AG08396 (cell line): ENCODE results near the gene PCSK5.

Experiments
- DNase-seq: peaks from one replicate; pipeline ENCODE4 v3.0.0; 2012; ENCODE audit warnings: low spot score, mixed read lengths

PCSK5 gene

DNA sequence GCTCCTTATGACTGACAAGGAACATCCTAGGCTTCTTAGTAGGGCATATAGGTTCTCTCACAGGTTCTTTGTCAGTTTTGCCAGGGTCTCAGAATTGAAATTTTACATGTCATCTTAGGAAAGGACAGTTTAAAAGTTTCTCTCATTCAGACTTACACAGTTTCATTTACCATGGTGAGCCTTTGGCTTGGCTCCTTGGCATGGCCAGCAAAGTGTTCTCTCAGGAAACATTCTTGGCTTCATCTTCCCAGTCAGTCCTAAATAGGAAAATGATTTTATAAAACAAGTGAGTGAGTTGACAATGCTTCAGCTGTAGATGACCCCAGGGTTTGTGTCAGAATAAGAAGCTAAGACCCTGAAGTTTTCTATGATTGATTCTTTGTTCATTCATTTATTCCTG, 191.6 kb downstream of the PCSK5 start:
- DNase-seq, result no peak

DNA sequence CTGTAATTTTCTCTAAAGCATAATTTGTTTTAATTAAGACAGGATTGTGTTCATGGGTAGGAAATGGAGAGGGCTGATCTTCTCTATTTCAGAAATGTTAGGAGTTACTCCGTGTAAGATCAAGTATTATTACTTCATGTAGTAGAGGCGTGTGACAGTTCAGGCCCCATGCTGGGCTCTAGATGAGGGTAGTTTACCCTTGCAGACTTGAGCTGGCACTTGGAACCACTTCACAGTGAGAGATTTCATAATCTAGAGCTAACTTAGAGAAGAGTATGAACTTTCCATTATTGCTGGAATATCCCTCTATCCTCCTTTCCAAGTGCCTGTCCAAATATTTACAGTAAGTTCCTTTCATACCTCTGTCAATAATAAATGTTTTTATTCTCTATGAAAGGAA, 195.1 kb downstream of the PCSK5 start:
- no peak for DNase-seq

- no peak for DNase-seq
Observed at GRCh38 chr9:76086539-76086938, 196.1 kb downstream of the PCSK5 start.

- no peak for DNase-seq
Observed at GRCh38 chr9:76087976-76088375, 197.5 kb downstream of the PCSK5 start.

- no peak for DNase-seq
Observed at GRCh38 chr9:76090330-76090729, 199.9 kb downstream of the PCSK5 start.

DNA sequence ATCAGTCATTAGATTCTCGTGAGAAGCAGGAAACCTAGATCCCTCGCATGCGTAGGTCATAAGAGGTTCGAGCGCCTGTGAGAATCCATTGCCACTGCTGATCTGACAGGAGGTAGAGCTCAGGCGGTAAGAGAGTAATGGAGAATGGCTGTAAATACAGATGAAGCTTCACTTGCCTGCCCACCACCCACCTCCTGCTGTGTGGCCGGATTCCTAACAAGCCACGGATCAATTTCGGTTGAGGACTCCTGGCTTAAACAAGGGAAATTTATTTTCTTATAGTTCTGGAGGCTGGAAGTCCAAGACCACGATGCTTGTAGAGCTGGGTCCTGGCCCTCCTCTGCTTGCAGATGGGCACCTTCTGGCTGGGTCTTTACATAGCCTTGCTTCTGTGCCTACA, 200.4 kb downstream of the PCSK5 start:
- no peak for DNase-seq

DNA sequence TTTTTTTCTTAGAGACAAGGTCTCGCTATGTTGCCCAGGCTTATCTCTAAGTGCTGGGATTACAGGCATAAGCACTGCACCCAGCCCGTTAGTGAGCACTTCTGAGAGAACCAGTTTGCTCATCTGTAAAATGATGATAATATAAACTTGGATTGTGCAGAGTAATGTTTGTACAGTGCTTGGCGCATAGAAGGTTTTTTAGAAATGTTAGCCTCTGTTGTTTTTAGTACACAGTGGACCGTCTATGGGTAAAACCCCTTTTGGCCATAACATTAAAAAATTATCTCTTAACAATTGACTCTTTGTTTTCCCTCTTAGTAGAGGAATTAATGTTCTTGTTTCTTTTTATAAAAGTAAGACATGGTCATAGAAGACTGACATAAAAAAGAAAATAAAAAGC, 202.1 kb downstream of the PCSK5 start:
- DNase-seq, result no peak

GRCh38 chr9:76095585-76095984, 205.1 kb downstream of the PCSK5 start:
- no peak for DNase-seq

DNA sequence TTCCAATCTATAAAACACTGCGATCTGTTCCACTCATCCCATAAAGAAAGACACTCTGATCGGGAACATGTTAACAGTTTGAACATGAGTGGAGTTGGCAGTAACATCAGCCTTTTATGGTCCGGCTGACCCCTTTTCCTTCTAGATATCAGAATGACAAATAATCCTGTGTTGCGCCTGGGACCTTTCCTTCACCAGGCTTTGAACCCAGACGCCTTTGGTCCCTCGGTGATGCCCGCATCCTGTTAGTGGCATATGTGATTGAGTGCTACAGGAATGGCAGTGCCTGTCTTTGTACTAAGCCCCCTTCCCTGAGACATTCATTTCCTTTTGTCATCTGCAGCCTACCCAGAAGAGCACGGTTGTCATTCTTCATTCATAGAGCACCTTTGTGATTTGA, 209.0 kb downstream of the PCSK5 start:
- no peak for DNase-seq

DNA sequence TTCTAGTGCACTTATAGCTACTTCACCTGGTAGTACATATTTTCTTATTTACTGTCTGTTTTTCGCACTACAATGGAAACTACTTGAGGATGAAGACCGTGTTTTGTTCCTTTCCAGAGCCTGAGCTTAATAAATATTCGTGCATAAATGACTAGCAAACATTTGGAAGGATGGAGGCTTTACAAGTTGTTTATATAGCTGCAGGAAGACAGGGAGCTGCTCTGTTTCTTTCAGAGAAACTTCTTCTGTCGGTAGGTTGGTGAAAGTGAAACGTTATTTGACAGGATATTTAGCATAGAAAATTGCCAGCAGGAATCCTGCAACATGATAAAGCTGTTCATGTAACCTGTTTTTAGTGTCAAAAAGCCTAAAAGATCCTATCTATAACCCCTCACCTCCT, 210.6 kb downstream of the PCSK5 start:
- DNase-seq, result no peak

DNA sequence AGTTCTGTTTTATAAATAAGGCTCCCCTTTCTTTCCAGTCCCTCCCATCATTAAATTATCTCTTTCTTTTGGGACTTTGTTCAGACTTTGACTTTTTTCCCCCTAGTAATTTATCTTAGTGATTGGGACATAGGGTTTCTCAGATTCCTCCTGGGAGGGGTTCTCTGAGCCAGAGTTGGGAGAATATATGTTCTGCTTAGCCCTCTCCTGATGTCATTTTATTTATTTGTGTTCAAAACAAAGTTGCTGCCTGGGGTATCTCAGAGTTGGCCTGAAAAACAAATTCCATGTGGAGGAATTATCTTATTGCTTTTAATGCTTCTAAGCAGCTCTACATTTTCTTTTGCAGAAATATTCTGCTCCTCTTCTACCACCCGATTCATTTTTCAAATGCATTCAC, 211.0 kb downstream of the PCSK5 start:
- DNase-seq, result no peak

- DNase-seq, result no peak
Observed at GRCh38 chr9:76101947-76102346, 211.5 kb downstream of the PCSK5 start.

- DNase-seq, result no peak
Observed at GRCh38 chr9:76103531-76104315, 213.2 kb downstream of the PCSK5 start.

GRCh38 chr9:76107482-76107881, 217.0 kb downstream of the PCSK5 start:
- peak; percentile 20 for DNase-seq

GRCh38 chr9:76109953-76110352, 219.5 kb downstream of the PCSK5 start:
- DNase-seq, result peak; percentile 29

DNA sequence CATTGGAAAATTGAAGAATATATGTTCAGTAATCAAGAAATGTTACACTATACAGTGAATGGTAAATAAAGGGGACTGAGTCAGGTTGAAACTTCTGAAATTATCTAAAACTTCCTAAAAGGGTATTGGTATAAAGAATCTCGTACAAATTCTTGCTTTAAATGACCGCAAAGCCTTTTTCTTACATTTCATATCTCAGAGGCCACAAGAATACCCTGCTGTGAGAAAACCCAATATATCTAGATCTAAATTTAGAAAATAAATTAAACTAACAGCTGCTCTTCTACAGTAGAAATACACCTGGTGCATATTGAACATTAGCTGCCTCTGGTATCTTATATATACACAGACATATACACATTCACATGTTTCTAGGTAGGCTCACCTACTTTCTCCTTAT, 221.7 kb downstream of the PCSK5 start:
- no peak for DNase-seq

DNA sequence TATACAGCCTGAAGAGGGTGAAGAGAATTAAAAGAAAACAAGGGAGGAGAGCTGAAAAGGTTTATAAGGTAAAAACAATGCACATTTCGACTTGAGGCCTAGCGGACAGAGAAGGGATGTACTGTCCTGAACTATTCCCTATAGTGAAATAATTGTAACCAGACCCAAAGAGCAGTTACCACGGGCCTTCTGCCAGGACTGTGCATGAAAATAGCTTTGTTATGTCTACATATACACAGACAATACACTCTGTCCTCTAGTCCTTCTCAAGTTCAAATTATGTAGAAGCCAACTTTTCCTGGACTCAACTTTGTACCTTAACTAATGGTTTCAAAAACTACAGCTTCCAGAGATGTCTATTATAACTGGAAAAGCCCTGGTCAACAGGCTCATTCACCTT, 223.7 kb downstream of the PCSK5 start:
- DNase-seq, result peak; percentile 8

DNA sequence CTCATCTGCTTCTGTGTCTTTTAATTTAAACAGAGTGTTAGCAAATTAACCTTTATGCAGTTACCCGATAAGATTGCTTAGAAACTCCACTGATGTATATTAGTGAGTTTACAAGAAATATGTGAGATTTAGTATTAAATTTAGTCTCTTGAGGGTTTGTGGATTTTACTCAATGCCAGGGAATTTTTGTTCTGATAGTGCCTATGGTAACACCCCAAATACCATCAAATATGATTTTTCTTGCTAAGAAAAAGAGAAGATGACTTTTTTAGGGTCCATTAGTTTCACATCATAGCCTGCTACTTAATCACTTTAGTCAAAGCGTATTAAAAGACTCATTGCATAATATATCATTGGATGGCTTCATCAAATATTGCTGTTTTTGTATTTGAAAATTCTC, 224.9 kb downstream of the PCSK5 start:
- DNase-seq, result no peak

GRCh38 chr9:76115982-76116646, 225.6 kb downstream of the PCSK5 start:
- no peak for DNase-seq

- DNase-seq, result no peak
Observed at GRCh38 chr9:76116913-76117312, 226.4 kb downstream of the PCSK5 start.

- DNase-seq, result no peak
Observed at GRCh38 chr9:76127637-76128036, 237.2 kb downstream of the PCSK5 start.

DNA sequence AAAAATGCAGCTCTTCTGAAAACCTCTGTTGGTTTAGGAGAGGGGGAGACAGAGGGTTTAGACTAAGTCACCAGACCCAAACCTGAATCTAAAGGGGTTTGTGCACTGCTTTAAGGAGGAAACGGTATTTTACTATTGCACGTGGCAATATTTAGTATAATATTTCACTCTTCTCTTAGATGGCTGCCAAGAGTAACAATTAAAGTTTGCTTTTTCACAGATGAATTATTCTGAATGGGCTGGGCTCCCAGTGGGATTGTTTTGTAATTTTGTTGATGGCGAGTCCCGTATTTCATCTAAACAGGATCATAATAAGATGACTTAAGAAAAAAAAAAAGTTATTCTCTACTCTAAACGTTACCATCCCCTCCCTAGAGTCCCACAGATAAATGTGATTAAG, 245.4 kb downstream of the PCSK5 start:
- no peak for DNase-seq

- DNase-seq, result peak; percentile 61
Observed at GRCh38 chr9:76136986-76137385, 246.5 kb downstream of the PCSK5 start.

GRCh38 chr9:76137931-76138330, 247.5 kb downstream of the PCSK5 start:
- DNase-seq, result peak; percentile 8
